ENCODE results near the gene ATAD3A.

DNA sequence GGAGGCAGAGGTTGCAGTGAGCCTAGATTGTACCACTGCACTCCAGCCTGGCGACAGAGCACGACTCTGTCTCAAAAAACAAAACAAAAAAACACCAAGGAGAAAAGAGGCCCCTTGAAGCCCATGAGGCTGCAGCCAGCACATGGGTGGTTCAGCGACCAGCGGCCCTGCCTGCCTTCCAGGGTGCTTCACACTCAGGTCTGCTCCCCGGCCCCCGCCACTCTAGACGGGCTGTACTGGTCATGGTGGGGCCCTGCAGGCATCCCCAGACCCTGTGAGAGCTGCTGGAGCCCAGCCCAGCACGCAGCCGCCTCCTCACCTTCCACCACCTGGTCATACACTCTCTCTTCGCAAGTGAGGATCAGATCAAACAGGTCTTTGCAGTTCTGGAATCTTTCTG is 32.6 kb downstream of the ATAD3A start:
- TF ChIP-seq RAD21 (CRISPR knock-in tag; conservative IDR thresholded peaks at IDR 0.05 in 1 of 2, IDR thresholded peaks at IDR 0.05 in 1 of 2) (no peak), PHF21A (IDR thresholded peaks at IDR 0.05; ENCODE audit: borderline replicate concordance, low read depth) (no peak), POLR2AphosphoS5 (IDR thresholded peaks at IDR 0.05; ENCODE audit: control insufficient read depth, insufficient read depth, low read depth, low read length) (no peak), POLR2A (conservative IDR thresholded peaks at IDR 0.05) (no peak), MCM2 (IDR thresholded peaks at IDR 0.05; ENCODE audit: low read depth) (no peak), ELF1 (tag; IDR thresholded peaks at IDR 0.05) (no peak), HNRNPL (IDR thresholded peaks at IDR 0.05; ENCODE audit: low read depth, low read length) (no peak), YY1 (IDR thresholded peaks at IDR 0.05; ENCODE audit: borderline replicate concordance in 1 of 3, control insufficient read depth in 1 of 3, extremely low read depth in 1 of 3, insufficient read depth in 3 of 3, insufficient read length in 1 of 3, insufficient replicate concordance in 2 of 3, low read depth in 1 of 3, low read length in 2 of 3) (no peak), FIP1L1 (IDR thresholded peaks at IDR 0.05; ENCODE audit: low read depth, low read length, poor library complexity, severe bottlenecking) (no peak), EP300 (IDR thresholded peaks at IDR 0.05; ENCODE audit: low read length) (no peak)
- TF ChIP-seq, protein P1, sequence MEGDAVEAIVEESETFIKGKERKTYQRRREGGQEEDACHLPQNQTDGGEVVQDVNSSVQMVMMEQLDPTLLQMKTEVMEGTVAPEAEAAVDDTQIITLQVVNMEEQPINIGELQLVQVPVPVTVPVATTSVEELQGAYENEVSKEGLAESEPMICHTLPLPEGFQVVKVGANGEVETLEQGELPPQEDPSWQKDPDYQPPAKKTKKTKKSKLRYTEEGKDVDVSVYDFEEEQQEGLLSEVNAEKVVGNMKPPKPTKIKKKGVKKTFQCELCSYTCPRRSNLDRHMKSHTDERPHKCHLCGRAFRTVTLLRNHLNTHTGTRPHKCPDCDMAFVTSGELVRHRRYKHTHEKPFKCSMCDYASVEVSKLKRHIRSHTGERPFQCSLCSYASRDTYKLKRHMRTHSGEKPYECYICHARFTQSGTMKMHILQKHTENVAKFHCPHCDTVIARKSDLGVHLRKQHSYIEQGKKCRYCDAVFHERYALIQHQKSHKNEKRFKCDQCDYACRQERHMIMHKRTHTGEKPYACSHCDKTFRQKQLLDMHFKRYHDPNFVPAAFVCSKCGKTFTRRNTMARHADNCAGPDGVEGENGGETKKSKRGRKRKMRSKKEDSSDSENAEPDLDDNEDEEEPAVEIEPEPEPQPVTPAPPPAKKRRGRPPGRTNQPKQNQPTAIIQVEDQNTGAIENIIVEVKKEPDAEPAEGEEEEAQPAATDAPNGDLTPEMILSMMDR (IDR thresholded peaks at IDR 0.05 in 2 of 3, conservative IDR thresholded peaks at IDR 0.05 in 1 of 3; ENCODE audit: insufficient read depth in 2 of 3, low read depth in 1 of 3, low read length in 3 of 3): no peak

Measured in K562 (cell line).